ENCODE measurements around the gene ZNF154.
"Not testable (repeated sequence)": the region's sequence is repeated elsewhere in the genome, so short reads cannot be mapped to it uniquely, and the experiment has no call there.

The ZNF154 gene

DNA sequence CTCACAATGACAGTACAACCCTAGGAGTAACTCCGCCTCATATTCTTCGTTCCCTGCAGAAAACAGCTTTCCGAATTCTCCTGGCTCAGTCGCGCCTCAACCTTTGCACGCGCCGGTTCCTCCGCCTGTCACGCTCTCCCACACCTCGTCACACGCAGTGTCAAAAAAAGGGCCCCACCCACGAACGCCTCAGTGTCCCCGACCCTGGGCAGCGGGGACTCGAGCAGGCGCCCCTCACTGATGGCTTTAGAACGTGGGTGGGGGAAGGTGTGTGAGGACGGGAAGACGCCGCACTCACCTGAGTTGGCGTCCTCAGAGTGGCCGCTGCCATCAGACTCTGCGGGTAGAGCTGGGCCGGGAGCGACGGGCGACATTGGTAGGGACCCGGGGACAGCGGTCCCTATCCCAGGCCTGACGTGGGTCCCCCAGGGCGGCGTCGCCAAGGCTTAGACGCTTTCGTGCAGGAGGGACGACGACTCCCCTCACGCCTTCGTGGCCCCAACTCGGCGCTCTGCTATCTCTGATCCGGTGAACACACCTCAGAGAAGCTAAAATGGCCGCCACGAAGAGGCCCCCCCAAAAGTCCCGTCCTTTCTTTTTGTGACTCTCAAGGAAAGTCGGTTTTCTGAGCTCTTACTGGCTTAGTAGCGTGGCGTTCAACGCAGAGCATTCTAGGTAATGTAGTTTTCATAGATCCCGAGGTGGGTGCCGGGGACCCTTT is at the start of gene ZNF154:
TSS of gene ZNF154 (minus strand) at position 564 of the 721 bp plus-strand sequence. CDS start at position 331, 233 bp downstream.
- peak; percentile 70 to 78 for DNase-seq

DNA sequence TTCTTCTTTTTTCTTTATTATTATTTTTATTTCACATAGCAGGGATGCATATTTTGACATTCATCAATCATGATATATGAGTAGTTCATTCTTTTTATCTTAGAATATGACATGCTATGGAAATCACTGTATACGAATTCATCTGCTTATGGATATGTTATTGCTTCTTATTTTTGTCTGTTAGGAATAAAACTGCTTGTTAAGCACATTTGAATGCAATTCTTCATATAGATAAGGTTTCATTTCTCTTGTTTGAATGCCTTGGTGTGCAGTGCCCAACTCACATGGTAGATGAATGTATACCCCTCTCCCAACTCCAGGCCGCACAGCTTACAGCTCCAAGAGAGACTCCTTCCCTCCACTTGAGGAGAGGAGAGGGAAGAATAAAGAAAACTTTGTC is 48.9 kb upstream of the ZNF154 start:
- DNase-seq, result no peak

DNA sequence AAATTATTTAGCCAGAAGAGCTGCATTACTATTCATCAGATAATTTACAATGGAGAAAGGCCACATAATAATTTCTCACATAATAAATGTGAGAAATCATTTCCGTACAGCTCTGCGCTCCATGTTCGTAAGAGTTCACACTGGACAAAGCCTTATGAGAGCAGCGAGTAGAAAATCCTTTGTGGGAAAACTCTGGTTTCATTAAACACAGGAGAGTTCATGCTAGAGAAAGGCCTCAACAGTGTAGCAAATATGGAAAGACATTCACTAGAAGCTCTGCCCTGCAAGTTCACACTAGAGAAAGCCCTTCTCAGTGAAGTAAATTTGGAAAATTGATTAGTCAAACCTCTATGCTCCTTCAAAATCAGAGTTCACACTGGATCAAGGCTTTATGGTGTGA is 46.0 kb upstream of the ZNF154 start:
- DNase-seq, result no peak

GRCh38 chr19:57754091-57754673 is 45.2 kb upstream of the ZNF154 start:
- no peak for DNase-seq

DNA sequence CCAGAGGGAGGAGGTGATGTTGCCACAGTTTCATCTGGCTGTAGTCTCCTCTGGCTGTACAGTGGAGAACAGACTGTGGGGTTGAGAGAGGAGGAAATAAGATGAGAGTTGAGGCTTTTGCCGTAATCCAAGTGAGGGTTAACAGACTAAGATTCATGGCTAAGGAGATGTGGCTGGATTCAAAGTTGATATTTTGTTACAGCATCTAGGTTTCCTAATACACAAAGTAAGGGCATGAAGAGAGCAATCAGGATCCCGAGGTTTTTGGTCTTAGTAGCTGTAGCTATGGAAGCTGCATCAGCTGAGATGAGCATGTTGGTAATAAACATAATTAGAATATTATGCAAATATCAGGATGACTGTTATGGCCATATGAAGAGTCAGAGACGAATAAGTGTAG is 39.0 kb upstream of the ZNF154 start:
- no peak for DNase-seq

DNA sequence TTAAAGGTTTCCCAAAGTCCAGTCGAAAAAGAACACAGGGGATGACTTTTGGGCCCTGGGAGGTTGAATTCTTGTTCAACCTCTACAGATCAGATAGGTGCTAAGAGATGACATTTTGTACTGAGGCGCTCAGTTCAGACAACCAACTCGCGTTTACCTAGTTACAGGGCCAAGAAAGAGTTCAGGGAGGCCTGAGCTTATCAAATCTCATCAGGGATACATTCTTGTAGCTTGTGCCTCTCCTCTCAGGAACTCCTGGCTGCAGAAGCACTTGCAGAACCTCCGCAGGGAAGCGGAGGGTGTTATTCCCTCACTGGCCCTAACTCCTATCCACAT is 38.4 kb upstream of the ZNF154 start:
- no peak for DNase-seq

DNA sequence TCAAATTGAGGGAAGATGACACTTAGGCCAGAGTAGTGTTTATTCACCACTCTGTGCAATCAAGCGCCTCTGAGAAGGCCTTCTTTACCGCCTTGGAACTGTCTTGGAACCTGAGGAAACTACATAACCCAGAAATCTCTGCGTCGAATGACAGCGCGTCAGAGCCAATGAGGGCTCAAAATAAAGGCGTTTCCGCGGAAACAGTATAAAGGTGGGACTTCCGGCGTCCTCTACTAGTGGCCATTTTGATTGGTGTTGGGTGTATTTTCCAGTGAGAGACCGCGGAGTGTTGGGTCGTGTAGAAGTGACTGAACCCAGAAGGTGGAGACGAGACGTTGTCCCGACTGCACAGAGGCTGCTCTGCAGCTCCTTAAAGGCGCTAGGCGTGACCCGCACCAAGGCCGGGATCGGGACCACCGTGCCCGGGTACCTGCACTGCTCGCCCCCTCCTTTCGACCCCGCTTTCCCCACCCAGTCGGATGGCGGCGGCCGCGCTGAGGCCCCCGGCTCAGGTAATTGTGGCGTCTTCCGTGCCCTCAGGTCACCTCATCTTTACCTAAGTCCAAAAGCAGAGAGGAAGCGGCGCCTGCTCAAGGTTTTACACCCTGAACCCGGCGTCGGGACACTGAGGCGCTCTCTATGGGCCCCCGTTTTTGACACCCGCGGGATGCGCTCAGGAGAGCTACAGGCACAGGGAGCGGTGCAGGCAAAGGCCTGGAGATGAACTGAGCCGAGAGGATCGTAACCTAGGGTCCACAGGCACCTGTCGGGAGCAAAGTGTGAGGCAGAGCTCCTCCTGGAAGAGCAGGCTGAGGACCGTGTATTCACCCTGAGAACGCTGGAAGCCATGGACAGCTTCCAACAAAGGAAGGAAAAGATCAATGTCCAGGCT is 37.8 kb upstream of the ZNF154 start, which contains the start of gene ZNF776:
TSS of gene ZNF776 (plus strand) at position 236 of the 892 bp plus-strand sequence. CDS start at position 480, 244 bp downstream.
- peak; percentile 87 to 91 for DNase-seq

GRCh38 chr19:57738770-57739169 is 29.8 kb upstream of the ZNF154 start:
- not testable (repeated sequence) for DNase-seq

DNA sequence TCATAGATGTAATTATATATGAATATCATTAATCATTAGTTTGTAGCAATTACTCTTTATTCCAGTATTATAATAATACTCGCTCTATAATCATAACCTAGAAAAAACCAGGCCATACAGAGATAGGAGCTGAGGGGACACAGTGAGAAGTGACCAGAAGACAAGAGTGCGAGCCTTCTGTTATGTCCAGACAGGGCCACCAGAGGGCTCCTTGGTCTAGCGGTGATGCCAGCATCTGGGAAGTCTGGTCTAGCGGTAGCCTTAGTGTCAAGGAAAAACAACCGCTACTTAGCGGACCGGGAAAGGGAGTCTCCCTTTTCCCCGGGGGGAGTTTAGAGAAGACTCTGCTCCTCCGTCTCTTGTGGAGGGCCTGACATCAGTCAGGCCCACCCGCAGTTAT is 29.3 kb upstream of the ZNF154 start:
- peak; percentile 48 to 49 for DNase-seq

GRCh38 chr19:57720878-57721277 is 11.9 kb upstream of the ZNF154 start:
- DNase-seq, result no peak

DNA sequence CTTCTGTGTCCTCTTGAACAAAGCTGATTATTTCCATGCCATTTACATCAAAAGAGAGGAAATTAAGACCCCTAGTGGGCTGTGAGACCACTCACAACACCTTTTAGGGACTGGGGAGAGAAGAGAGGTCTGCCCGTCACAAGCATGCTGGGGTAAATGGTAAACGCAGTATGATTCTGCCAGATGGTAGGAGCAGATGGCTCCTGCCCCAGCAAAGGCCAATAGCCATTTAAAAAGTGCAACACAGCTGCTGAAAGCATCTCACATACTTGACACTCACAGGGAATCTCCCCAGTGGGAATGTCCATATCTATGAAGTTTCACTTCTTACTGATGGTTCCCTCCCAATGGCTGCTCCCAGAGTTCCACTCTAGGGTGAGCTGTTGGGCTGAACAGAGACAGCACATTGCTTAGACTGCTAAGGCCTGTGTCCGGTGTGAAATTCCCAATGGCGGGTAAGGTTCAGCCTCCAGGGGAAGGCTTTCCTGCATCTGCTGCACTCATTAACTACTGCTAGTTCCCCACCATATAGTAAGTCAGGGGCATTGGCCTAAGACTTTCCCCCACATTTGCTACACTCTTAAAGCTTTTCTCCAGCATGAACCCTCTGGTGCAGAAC is 11.0 kb upstream of the ZNF154 start:
- no peak for DNase-seq

- DNase-seq, result no peak
These were observed 10.4 kb upstream of the ZNF154 start for GRCh38 chr19:57719424-57719823.

DNA sequence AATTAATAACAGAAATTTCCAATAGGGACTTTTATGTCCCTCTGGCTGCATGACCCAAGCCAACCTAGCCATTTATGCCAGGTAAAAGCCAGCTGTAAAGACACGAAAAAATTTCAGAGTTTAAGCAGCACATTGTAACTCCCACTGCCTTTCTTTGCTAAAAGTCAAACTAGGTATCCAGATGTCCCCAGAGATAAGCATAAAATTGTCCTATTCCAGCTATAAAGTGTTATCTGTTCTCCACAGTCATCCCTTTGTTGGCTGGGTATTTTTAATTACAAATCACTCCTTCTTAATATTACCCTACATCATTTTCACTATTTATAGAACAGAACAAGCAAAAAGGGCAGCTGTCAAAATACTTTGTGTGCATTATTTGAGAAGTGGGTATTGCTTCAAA is 3.2 kb upstream of the ZNF154 start:
- DNase-seq, result no peak

DNA sequence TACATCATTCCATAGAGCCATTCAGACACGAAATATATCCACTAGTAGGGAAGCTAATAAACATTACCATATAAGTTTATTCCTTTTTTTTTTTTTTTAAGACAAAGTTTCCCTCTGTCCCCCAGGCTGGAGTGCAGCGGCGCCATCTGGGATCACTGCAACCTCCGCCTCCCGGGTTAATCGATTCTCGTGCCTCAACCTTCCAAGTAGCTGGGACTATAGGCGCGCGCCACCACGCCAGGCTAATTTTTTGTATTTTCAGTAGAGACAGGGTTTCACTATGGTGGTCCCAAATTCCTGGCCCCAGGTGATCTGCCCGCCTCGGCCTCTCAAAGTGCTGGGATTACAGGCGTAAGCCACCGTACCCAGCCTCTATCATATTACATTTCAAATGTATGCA is 612 bp upstream of the ZNF154 start:
- no peak for DNase-seq

DNA sequence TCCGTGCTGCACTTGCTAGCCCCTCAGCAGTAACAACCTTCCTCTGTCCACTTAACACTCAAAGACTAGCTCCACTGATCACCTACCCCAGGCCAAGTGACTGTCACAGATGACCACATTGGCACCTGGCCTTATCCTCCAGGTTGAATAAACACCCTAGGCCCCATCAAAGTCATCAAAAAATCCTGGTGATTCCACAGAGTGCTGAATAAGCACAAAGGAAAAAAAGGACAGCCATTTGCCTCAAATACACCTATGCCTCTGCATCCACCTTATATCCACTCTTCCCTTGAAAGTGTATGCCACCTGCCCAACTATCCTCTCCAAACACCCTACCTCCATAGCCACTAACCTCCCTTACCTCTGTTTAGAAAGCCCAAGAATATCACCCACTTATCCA is 2.7 kb downstream of the ZNF154 start:
- DNase-seq, result no peak

DNA sequence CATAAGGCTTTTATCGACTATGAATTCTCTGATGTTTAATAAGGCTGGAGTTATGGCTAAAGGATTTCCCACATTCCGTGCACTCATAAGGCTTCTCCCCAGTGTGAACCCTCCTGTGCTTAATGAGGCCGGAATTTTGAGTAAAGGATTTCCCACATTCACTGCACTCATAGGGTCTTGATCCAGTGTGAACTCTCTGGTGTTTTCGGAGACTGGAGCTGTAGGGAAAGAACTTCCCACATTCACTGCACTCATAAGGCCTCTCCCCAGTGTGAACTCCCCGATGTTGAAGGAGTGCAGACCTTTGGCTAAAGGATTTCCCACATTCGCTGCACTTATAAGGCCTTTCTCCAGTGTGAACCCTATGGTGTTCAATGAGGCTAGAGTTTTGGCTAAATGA is 7.4 kb downstream of the ZNF154 start:
- no peak for DNase-seq

GRCh38 chr19:57689750-57690149 is 19.3 kb downstream of the ZNF154 start:
- DNase-seq, result no peak

DNA sequence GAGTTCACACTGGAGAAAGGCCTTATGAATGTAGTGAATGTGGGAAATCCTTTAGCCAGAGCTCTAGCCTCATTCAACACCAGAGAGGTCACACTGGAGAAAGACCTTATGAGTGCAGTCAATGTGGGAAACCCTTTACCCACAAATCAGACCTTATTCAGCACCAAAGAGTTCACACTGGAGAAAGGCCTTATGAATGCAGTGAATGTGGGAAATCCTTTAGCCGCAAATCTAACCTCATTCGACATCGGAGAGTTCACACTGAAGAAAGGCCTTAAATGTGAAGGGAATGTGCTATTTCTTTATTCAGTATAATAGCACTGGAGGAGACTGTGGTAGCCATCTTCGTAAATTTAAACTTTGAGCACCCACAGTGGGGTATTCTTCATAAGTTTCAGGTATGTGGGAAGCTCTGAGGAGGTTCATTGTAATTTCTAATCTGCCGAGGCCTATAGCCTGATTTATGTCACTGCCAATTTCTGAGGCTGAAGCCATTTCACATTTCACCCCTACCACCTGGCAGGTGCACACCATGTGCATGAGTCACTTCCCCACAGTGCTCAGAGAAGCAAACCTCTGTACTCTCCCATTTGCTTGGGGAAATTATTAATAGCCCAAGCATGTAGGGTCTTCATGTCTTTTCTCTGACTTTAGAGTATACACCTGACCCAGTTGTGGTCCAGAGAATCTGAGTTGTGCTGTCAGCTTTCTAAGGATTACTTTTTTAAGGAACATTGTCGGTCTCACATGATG is 20.8 kb downstream of the ZNF154 start:
- no peak for DNase-seq

DNA sequence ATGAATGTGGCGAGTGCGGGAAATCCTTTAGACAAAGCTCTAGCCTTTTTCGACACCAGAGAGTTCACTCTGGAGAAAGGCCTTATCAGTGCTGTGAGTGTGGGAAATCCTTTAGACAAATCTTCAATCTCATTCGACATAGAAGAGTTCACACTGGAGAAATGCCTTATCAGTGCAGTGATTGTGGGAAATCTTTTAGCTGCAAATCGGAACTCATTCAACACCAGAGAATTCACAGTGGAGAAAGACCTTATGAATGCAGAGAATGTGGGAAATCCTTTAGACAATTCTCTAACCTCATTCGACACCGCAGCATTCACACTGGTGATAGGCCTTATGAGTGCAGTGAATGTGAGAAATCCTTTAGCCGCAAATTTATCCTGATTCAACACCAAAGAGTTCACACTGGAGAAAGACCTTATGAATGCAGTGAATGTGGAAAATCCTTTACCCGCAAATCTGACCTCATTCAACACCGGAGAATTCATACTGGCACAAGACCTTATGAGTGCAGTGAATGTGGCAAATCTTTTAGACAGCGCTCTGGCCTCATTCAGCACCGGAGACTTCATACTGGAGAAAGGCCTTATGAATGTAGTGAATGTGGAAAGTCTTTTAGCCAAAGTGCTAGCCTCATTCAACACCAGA is 21.5 kb downstream of the ZNF154 start:
- no peak for DNase-seq

GRCh38 chr19:57686727-57687126 is 22.3 kb downstream of the ZNF154 start:
- DNase-seq, result no peak

GRCh38 chr19:57682226-57682766 is 26.7 kb downstream of the ZNF154 start:
- DNase-seq, result no peak

DNA sequence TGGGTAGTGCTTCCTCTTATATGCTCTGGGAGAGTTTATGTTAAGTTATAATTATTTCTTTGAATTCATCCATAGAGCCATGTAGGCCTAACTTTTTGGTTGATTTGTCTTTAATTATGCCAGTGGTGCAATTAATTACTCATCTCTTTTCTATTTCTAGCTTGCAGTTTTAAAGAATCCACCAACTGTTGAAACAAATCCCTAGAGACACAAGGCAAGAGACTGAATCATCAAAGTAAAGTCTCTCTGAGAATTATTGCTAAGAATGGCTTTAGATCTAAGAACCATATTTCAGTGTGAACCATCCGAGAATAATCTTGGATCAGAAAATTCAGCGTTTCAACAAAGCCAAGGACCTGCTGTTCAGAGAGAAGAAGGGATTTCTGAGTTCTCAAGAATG is 33.1 kb downstream of the ZNF154 start:
- no peak for DNase-seq

Data from CD4-positive, alpha-beta T cell treated with Interleukin-1 beta for 1 hour (primary cell).